K562 (cell line): ENCODE results near the gene CBX4. TPM values are rescaled to one million over a fixed set of nuclear protein-coding genes. Genes with fewer than 3 reads are reported as not detected.

Experiments used
- ATAC-seq: fragments of 200-7000 bp; cut with Tn5 transposase; 3 replicates; pipeline ENCODE4 v1.9.1; 2020; ENCODE audit warnings: moderate library complexity
- BruUV-seq: library from RNA; stranded (reverse); fragments of 400-500 nt; replicated peaks from 2 replicates; lab custom pipeline; 2021; lab: Mats Ljungman, UMichigan
- CTCF ChIA-PET: fragments of 300-600 bp; formaldehyde crosslinking; extraction: SDS; loops from one replicate; lab custom pipeline; 2021; ENCODE audit warnings: low intra/inter-chr PET ratio; lab: Yijun Ruan, JAX
- POLR2A ChIA-PET: fragments of 300-600, 350-650 bp; sonication (Branson Sonifier 250); formaldehyde crosslinking; extraction: SDS; loops from one replicate; lab custom pipeline; 2021; ENCODE audit warnings: antibody characterized with exemption, inconsistent platforms; lab: Yijun Ruan, JAX
- DNase-seq, 4 experiments: peaks; one replicate each; pipeline versions ENCODE4 v3.0.0 to v3.0.0-alpha.2; 2011 to 2018; ENCODE audit warnings: low spot score in 3 of 4, mixed read lengths in 3 of 4; ENCODE audit errors: extremely low read depth in 1 of 4
- FAIRE-seq: peaks from 2 replicates; lab custom pipeline; 2011; peaks lifted over from hg19 to GRCh38; lab: Jason Lieb, UNC
- H2AFZ ChIP-seq: 2 replicates; pipeline ENCODE4 v1.6.0; 2011; ENCODE audit warnings: low read depth, low read length, control low read depth, inconsistent platforms
- H3K27ac ChIP-seq: fragments of 200-600 bp; 3 replicates; pipeline ENCODE4 v1.8.0; 2011; ENCODE audit warnings: low read depth, mild to moderate bottlenecking, control low read depth, inconsistent platforms, low read length, moderate library complexity, mixed read lengths; ENCODE audit errors: extremely low read depth
- H3K27me3 ChIP-seq, 2 experiments: fragments of 300-600 bp in 1 of 2; 2 replicates in 1 of 2; 3 replicates in 1 of 2; pipeline versions ENCODE4 v1.6.0 to v1.8.0; 2011; ENCODE audit warnings: inconsistent platforms in 2 of 2, low read length in 2 of 2, mild to moderate bottlenecking in 1 of 2, mixed read lengths in 1 of 2, moderate library complexity in 1 of 2; ENCODE audit not compliant: control insufficient read depth in 2 of 2, insufficient read depth in 2 of 2
- H3K36me3 ChIP-seq: fragments of 300-600 bp; 3 replicates; pipeline ENCODE4 v1.8.0; 2011; ENCODE audit warnings: mild to moderate bottlenecking, low read length, inconsistent platforms; ENCODE audit not compliant: control insufficient read depth, insufficient read depth
- H3K4me1 ChIP-seq, 2 experiments: fragments of 200-600 bp in 1 of 2; replicated peaks in 1 of 2; 2 replicates in 1 of 2; 3 replicates in 1 of 2; pipeline versions ENCODE4 v1.5.1 to v1.8.0; 2011; ENCODE audit warnings: inconsistent platforms in 2 of 2, low read length in 2 of 2, mild to moderate bottlenecking in 1 of 2, mixed read lengths in 1 of 2, moderate library complexity in 1 of 2; ENCODE audit not compliant: control insufficient read depth in 2 of 2, insufficient read depth in 2 of 2
- H3K4me2 ChIP-seq: 2 replicates; pipeline ENCODE4 v1.6.1; 2011; ENCODE audit warnings: low read length, control low read depth, inconsistent platforms, mixed read lengths; ENCODE audit not compliant: insufficient read depth
- H3K4me3 ChIP-seq: fragments of 200-600 bp; sonication (generic), shearing (Covaris generic); 2 replicates; pipeline ENCODE4 v1.5.1; 2016; ENCODE audit warnings: control low read depth, inconsistent platforms
- H3K79me2 ChIP-seq: fragments of 200-600 bp; 3 replicates; pipeline ENCODE4 v1.8.0; 2011; ENCODE audit warnings: low read length, inconsistent platforms; ENCODE audit not compliant: control insufficient read depth, insufficient read depth
- H3K9ac ChIP-seq, 2 experiments: 2 replicates each; pipeline versions ENCODE4 v1.6.0 to v1.6.1; 2011; ENCODE audit warnings: low read depth in 2 of 2, low read length in 2 of 2, control low read depth in 1 of 2, inconsistent platforms in 1 of 2, mild to moderate bottlenecking in 1 of 2, mixed read lengths in 1 of 2; ENCODE audit not compliant: insufficient read depth in 1 of 2
- H3K9me1 ChIP-seq: one replicate; pipeline ENCODE4 v1.6.0; 2011; ENCODE audit warnings: inconsistent platforms, mild to moderate bottlenecking, low read length, moderate library complexity; ENCODE audit not compliant: control insufficient read depth, insufficient read depth
- H3K9me3 ChIP-seq: replicated peaks from 2 replicates; pipeline ENCODE4 v1.5.1; 2011; ENCODE audit warnings: low read depth, low read length, inconsistent platforms; ENCODE audit not compliant: control insufficient read depth, insufficient read depth
- H4K20me1 ChIP-seq: replicated peaks from 2 replicates; pipeline ENCODE4 v1.6.1; 2011; ENCODE audit warnings: low read length, inconsistent platforms, mixed read lengths; ENCODE audit not compliant: control insufficient read depth, insufficient read depth
- NFE2L1 ChIP-seq: fragments of 450-650 bp; IDR thresholded peaks from 2 replicates; pipeline ENCODE4 v1.6.1; 2016; ENCODE audit warnings: missing genetic modification characterization, low read depth, mild to moderate bottlenecking, missing compliant biosample characterization, moderate library complexity, borderline replicate concordance
- NR2C1 ChIP-seq, 2 experiments: fragments of 450-650 bp; IDR thresholded peaks; 2 replicates each; pipeline ENCODE4 v1.6.1; 2017; ENCODE audit warnings: mild to moderate bottlenecking in 2 of 2, antibody characterized with exemption in 1 of 2, inconsistent platforms in 1 of 2, missing compliant biosample characterization in 1 of 2, missing genetic modification characterization in 1 of 2
- RHOXF2B ChIP-seq: fragments of 250-450 bp; sonication (Bioruptor Pico); conservative IDR thresholded peaks from 2 replicates; pipeline ENCODE4 v1.5.1; 2021
- SAFB ChIP-seq: fragments of 200-400 bp; formaldehyde crosslinking; IDR thresholded peaks from 2 replicates; pipeline ENCODE4 v1.6.1; 2017; ENCODE audit warnings: low read depth, low read length, borderline replicate concordance
- SIN3B ChIP-seq: fragments of 450-650 bp; IDR thresholded peaks from 2 replicates; pipeline ENCODE4 v1.6.1; 2017; ENCODE audit warnings: low read depth, mild to moderate bottlenecking, moderate library complexity
- ZBTB7A ChIP-seq: IDR thresholded peaks from 2 replicates; pipeline ENCODE4 v1.6.1; 2011; ENCODE audit warnings: low read depth, mild to moderate bottlenecking, low read length, moderate library complexity, borderline replicate concordance; ENCODE audit not compliant: control insufficient read depth
- ZNF253 ChIP-seq: fragments of 250-450 bp; sonication (Bioruptor Pico); conservative IDR thresholded peaks from 2 replicates; pipeline ENCODE4 v1.6.1; 2021; ENCODE audit warnings: mild to moderate bottlenecking
- ZSCAN29 ChIP-seq: fragments of 450-650 bp; IDR thresholded peaks from 2 replicates; pipeline ENCODE4 v1.6.1; 2017
- WGBS: fragments of 100-300 bp; shearing (Covaris generic); methylation state at CpG from one replicate; pipeline ENCODE4 v1.1.6; 2016; ENCODE audit warnings: low coverage, mixed read lengths; ENCODE audit not compliant: insufficient coverage; ENCODE audit errors: missing lambda C conversion rate; 5-methylcytosine and 5-hydroxymethylcytosine counted together
- in situ Hi-C: fragments of 300-500 bp; cut with MboI; formaldehyde crosslinking; loops from 4 replicates; pipeline ENCODE4 v1.15.0; 2018; ENCODE audit warnings: inconsistent platforms, mixed read lengths
- intact Hi-C: fragments of 100-400 bp; cut with micrococcal nuclease; formaldehyde crosslinking; loops from 2 replicates; pipeline ENCODE4 v1.14.2; 2022
- polyA plus RNA-seq, 8 experiments: library from polyadenylated mRNA; depleted of rRNA in 4 of 8; stranded (reverse) in 5 of 8; unstranded in 3 of 8; fragments of >200 nt; fragmentation: Nextera tagmentation in 2 of 8; fragmentation: Illumina TruSeq in 1 of 8; extraction: Ambion mirVana in 2 of 8; extraction: Trizol in 1 of 8; gene quantifications; 2 replicates each; pipeline versions ENCODE4 v1.2.1 to v1.2.3, GENCODE V29; 2011 to 2014; ENCODE audit warnings: inconsistent platforms in 1 of 8, missing spikeins in 1 of 8
- total RNA-seq, 7 experiments: library from RNA; depleted of rRNA in 6 of 7; stranded (reverse); fragments of >200 nt in 6 of 7; fragmentation: Illumina TruSeq in 2 of 7; extraction: Trizol in 2 of 7; gene quantifications; 2 replicates each; pipeline versions ENCODE4 v1.2.1 to v1.2.3, GENCODE V29; 2011 to 2021; ENCODE audit warnings: low replicate concordance in 1 of 7
- TF ChIP-seq, protein P1 (sequence below): sonication (generic); formaldehyde crosslinking; IDR thresholded peaks from 2 replicates; pipeline ENCODE4 v1.8.1; 2022; ENCODE audit warnings: missing genetic modification reagents
- TF ChIP-seq, protein P2 (sequence below): fragments of 450-650 bp; conservative IDR thresholded peaks from 2 replicates; pipeline ENCODE4 v1.6.1; 2016; ENCODE audit warnings: missing genetic modification characterization, low read depth, mild to moderate bottlenecking, missing compliant biosample characterization, moderate library complexity
- TF ChIP-seq, protein P3 (sequence below): sonication (generic); formaldehyde crosslinking; IDR thresholded peaks from 2 replicates; pipeline ENCODE4 v1.8.1; 2023; ENCODE audit warnings: mild to moderate bottlenecking, missing genetic modification reagents

The CBX4 gene
- total and polyA plus RNA-seq, 9 of the 15 experiments (the other 6 are each of a cell fraction or from before 2014, with no cell fraction given): 0.98 to 50.5 (median 10.0) TPM

DNA sequence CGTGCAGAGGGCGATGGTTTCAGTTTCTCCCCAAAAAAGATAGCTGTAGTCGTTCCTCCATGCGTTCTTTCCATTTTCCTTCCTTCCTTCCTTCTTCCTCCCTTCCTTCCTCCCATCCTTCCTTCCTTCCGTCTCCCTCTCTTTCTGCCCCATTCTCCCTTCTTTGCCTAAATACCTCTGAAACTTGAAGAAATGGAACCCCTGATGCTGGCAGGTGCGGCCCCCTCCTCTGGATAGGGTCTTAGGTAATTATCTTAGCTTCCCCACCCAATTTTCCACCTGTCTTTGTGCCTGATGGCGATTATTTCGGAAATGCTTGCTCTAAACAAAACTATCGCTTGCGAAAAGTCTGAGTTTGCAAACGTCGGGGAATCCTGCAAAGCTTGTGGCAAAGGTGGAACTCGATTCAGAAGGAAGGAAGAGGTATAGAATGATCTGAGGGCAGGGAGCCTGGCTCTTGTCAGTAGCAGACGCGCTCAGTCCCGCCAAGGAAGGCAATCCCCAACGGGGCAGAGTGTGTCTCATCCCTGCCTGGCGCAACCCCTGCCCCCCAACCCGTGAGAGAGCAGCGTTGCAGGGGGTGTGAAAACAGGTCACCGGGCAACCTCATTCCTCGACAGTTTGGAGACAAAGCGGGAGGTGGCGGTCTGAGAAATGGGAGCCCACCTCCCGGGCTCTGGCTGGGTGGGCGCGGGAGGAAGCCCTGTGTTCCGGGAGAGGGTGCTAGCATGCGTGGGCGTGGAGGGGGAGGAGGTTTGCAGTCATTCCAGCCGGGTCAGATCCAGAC lies 39.5 kb downstream of the CBX4 start (continued):
- TF ChIP-seq, protein P1, sequence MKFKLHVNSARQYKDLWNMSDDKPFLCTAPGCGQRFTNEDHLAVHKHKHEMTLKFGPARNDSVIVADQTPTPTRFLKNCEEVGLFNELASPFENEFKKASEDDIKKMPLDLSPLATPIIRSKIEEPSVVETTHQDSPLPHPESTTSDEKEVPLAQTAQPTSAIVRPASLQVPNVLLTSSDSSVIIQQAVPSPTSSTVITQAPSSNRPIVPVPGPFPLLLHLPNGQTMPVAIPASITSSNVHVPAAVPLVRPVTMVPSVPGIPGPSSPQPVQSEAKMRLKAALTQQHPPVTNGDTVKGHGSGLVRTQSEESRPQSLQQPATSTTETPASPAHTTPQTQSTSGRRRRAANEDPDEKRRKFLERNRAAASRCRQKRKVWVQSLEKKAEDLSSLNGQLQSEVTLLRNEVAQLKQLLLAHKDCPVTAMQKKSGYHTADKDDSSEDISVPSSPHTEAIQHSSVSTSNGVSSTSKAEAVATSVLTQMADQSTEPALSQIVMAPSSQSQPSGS (CRISPR knock-in tag): no peak
- TF ChIP-seq, protein P2, sequence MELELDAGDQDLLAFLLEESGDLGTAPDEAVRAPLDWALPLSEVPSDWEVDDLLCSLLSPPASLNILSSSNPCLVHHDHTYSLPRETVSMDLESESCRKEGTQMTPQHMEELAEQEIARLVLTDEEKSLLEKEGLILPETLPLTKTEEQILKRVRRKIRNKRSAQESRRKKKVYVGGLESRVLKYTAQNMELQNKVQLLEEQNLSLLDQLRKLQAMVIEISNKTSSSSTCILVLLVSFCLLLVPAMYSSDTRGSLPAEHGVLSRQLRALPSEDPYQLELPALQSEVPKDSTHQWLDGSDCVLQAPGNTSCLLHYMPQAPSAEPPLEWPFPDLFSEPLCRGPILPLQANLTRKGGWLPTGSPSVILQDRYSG (tag): no peak

DNA sequence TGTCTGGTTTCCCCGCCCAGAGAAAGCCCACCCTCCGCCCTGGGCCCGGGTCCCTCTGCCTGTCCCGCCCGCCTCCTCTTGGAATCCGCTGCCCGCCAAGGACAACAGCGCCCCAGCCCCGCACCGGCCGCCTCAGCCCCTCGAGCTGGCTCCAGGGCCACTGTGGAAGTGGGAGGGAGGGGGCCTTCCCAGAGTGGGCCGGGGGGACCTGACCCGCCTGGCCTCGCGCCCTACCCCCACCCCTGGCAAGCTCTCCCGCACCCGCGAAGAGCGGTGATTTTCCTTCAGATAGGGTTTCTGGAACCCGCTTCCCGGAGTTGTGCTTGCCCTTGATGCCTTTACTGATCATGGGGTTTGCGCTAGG lies 40.1 kb downstream of the CBX4 start:
- Histone ChIP-seq H3K9me3 (peaks cover 3% of the 10 kb centered on the region), H3K4me2 (no peak overlapping the region), H4K20me1 (no peaks in the 10 kb centered on the region), H3K4me3 (no peak overlapping the region), H3K4me1 (peaks cover 33 to 84% of the 10 kb centered on the region in 2 experiments), H3K79me2 (peaks cover 20% of the 10 kb centered on the region), H2AFZ (no peak overlapping the region), H3K36me3 (peaks cover 15% of the 10 kb centered on the region; the same call in 2 of the 3 replicates), H3K27me3 (no peaks in the 10 kb centered on the region), H3K9ac (no peak overlapping the region), H3K27ac (no peak overlapping the region), H3K9me1 (no peaks in the 10 kb centered on the region)
- TF ChIP-seq ZSCAN29 (no peak), RHOXF2B (CRISPR knock-in tag) (no peak), SIN3B (no peak), NFE2L1 (no peak), ZBTB7A (0 out of 2 replicates have a peak, but pooled peaks have one; percentile 2), NR2C1 (IDR thresholded peaks at IDR 0.05) (no peak), NR2C1 (tag; IDR thresholded peaks at IDR 0.05) (no peak), SAFB (no peak), ZNF253 (CRISPR knock-in tag) (no peak)
- TF ChIP-seq, protein P3, sequence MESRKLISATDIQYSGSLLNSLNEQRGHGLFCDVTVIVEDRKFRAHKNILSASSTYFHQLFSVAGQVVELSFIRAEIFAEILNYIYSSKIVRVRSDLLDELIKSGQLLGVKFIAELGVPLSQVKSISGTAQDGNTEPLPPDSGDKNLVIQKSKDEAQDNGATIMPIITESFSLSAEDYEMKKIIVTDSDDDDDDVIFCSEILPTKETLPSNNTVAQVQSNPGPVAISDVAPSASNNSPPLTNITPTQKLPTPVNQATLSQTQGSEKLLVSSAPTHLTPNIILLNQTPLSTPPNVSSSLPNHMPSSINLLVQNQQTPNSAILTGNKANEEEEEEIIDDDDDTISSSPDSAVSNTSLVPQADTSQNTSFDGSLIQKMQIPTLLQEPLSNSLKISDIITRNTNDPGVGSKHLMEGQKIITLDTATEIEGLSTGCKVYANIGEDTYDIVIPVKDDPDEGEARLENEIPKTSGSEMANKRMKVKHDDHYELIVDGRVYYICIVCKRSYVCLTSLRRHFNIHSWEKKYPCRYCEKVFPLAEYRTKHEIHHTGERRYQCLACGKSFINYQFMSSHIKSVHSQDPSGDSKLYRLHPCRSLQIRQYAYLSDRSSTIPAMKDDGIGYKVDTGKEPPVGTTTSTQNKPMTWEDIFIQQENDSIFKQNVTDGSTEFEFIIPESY (CRISPR knock-in tag): peak; percentile 53; the same call in 1 of the 2 replicates
- POLR2A ChIA-PET: interaction anchor here (0.8 to 1.7 kb wide), 6 partner anchors 9 to 41 kb away, joined by 3 to 9 read pairs (median 4); partner anchors contain the start of gene CBX4
- intact Hi-C loops (loop anchor here (5.0 kb wide), 1 partner anchor 38 kb away; the partner anchor contains the start of gene CBX4), in situ Hi-C loops (no loop called here)
- 96% methylated on average over 5 of the region's 23 CpGs for WGBS
- DNase-seq (no peak), ATAC-seq (no peak), FAIRE-seq (no peak)
- no TSS peak for BruUV-seq
- CTCF ChIA-PET: no interaction called here
